T47D (cell line): Measurements from ENCODE around the gene SRP14.

Source experiments
- DNase-seq, 2 experiments: peaks; one replicate each; pipeline versions ENCODE4 v3.0.0 to v3.0.0-alpha.2; 2011 to 2012; ENCODE audit warnings: low read depth in 1 of 2, low spot score in 1 of 2
- JUND ChIP-seq: IDR thresholded peaks from 2 replicates; pipeline ENCODE4 v1.6.1; 2012; ENCODE audit warnings: low read depth
- in situ Hi-C: cut with HindIII; loops from 2 replicates; pipeline ENCODE4 v1.10.0; 2016; ENCODE audit warnings: low sequenced_read_pairs, low pct_unique_long_range_greater_than_20kb

The SRP14 gene

DNA sequence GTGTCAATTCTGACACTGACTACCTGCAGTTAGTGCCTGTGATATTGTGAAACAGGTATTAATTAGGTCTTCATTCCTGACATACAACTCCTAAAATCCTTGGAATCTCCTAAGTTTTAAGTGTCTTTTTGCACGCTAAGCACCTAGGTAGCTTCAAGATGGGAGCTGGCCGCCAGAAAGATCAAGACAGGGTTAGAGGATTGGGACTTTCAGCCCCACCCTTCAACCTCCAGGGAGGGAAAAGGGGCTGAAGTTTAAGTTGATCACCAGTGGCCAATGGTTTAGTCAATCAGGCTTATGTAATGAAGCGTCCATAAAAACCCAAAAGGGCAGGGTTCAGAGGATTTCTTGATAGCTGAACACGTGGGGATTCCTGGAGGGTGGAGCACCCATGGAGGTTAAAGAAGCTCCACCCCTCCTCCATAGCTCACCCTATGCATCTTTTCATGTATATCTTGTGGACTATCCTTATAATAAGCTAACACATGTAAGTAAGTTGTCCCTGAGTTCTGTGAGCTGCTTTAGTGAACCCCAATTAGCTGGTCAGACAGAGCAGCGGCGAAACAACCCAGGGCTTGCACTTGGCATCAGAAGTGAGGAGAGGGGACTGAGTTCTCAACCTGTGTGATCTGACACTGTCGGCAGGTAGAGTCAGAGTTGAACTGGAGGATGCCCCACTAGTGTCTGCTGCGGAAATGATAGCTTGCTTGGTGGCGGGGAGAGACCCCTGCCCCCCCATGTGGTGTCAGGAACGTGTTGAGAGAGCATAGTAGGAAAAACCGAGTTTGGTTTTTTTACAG lies 12.8 kb upstream of the SRP14 start:
- in situ Hi-C loops: no loop called here
- DNase-seq: no peak
- TF ChIP-seq JUND: no peak

DNA sequence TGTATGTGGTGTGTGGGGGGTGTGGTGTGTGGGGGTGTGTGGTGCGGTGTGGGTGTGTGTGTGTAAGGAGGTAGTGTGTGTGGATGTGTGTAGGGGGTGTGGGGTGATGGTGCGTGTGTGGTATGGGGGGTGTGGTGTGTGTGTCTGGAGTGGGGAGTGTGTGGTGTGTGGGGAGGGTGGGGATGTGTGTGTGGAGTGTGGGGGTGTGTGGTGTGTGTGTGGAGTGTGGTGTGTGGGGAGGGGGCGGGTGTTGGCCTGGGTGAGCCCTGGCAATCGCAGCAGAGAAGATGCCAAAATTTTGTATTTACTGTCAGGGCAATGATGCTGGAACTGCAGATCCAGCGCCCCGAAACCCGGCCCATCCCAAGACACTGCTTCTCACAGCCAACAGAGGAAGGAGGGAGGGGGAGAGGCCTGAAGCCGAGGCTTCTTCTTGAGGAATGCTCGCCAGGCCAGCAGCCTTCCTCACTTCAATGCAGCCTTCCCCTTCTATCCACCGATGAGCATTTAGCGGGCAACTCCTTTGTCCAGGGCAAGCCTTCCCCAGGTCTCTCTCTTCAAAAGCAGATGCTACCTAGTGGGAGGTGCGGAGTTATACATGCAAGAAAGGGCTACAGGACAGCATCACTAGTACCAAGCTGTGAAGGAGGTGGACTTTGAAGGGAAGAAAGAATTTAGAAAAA lies 11.9 kb upstream of the SRP14 start:
- in situ Hi-C loops: no loop called here
- DNase-seq: peak in 1 of 2 experiments; percentile 36
- TF ChIP-seq JUND: no peak

DNA sequence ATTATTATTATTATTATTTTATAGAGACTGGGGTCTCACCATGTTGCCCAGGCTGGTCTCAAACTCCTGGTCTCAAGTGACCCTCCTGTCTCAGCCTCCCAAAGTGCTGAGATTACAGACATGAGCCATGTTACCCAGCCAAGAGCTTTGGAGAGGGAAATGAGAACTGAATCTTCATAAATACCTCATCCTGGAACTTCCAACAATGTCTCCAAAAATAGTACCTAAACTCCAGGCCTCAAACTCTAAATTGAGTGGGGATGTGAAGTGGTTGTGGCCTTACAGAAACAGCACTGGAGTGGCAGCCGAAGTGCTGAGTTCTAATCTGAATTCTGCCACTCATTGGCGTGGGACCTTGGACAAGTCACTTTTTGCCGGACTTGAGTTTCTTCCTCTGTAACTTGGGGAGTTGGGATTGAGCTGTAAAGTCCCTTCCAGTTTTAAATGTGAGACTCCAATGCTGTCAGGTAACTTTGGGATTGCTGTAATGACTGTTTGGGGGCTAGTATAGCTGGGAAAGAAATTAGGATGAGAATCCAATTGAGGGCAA lies 10.0 kb upstream of the SRP14 start:
- in situ Hi-C loops: no loop called here
- DNase-seq: no peak

DNA sequence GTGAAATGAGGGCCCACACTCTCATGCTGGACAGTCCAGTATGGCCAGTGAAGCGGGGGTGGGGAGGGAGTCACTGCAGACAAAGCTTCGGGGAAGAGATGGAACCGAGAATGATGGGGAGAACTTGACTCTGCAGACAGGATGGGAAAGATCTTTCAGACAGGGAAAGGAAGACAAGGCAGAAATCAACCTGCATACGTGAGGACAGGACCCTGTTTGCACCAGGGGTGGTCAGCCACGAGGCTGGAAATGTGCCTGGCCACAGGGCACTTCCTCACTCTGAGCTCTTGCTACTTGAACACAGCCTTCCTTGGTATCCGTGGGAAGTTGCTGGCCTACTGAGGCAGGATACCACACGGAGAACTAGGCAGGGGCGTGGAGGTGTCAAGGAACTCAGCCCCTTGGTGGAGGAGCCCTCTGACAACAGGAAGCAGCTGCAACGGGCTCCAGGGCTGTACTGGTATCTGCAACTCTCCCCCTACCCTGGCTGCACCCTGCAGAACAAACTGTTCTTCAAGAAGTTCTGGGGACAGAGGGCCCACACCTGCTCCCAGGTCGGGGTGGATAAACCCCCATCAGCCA lies 9.3 kb upstream of the SRP14 start:
- no peak for TF ChIP-seq JUND
- in situ Hi-C loops: no loop called here
- DNase-seq: no peak

More for the DNA sequence above, 10.0 kb upstream of the SRP14 start:
- no peak for TF ChIP-seq JUND

DNA sequence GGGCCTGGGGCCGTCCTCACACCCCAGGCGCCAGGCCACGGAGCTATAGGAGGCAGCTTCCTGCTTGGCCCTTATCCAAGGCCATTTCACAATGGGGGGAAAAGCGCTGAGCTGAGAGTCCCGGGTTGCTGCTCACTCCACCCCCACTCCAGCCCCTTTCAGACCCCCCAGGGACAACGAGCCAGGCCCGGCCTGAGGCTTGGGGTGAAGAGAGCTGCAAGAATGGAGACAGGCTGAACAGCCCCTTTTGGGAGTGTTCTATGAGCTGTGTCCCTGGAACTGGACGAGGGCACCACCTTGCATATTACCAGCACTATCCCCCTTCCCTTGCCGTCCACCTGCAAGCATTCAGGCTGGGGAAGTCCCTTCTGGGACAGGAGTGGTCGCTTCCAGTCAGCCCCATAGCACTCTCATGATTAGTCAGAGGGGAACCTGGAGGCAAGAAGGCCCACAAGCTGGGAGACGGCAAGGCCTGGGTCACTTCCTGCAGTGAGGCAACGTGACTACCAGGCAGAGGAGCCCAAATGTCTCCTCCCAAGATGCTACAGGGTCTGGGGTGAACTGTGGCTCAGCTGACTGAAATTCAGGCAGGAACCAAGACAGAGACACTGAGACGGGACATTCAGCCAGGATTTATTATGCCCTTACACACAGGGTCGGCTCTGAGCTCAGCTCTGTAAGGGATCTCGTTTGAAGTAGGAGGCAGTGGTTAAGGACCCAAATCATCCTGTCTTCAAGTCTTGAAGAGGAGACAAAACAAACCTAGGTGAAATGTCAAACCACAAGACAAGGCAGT lies 8.6 kb upstream of the SRP14 start:
- no peak for DNase-seq
- in situ Hi-C loops: no loop called here
- TF ChIP-seq JUND: no peak

DNA sequence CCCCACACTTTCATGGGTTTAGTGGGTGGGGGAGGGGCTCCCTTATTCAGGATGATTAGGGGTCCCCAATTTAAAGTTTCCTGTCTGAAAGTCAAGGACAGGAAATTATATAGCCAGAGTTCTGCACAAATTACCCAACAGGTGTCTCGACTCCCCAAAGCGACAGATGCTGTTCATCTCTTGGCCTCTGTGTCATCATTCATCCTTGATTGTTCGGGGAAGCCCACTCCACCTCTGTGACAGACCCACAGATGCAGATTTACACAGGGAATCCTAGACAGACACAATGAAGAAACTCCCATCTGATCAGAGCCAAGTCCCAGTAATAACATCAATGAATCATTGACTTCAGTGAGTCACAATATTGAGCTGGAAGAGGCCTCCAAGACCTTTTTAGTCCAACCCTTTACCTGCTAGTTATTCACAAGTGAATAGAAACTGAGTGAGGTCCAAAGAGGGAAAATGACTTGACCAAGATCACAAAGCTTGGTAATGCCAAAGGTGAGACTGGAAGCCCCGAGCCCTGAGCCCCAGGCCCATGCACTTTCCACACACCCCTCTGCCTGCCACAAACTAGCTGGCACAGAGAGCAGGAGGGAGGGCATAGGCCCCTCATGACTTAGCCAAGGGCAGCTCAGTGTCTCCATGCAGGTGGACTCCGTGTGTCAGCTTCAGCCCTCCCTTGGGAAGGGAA lies 7.9 kb upstream of the SRP14 start:
- no peak for TF ChIP-seq JUND
- in situ Hi-C loops: no loop called here
- no peak for DNase-seq

DNA sequence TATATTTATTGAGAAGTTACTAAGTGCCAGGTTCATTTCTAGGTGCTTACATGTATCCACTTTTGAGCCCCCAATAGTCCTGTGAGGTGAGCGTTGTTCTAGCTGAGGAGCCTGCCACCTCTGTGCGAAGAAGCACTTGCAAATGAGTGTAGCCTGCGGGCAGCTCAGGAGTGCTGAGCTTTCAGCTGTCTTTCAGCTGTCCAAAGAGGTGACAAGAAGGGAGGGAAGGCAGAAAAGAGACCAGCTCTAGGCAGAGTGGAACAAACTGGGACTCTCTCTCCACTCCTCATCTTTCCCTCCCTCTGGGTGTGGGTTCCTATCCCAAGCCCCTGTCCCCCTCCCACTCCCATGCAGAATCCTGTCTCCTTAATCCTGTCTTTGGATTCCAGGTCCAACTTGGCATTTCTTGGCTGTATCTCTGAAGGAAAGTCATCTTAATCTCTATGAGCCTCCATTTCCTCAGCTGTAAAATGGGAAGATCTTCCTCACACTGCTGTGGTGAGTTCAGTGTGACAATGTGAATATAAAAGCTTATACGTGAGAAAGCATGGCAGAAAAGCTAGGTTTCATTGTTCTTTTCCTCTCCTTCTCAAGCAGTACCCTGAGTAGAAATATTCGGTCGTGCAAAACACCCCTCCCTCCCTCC lies 6.7 kb upstream of the SRP14 start:
- no peak for DNase-seq
- TF ChIP-seq JUND: no peak
- in situ Hi-C loops: no loop called here

DNA sequence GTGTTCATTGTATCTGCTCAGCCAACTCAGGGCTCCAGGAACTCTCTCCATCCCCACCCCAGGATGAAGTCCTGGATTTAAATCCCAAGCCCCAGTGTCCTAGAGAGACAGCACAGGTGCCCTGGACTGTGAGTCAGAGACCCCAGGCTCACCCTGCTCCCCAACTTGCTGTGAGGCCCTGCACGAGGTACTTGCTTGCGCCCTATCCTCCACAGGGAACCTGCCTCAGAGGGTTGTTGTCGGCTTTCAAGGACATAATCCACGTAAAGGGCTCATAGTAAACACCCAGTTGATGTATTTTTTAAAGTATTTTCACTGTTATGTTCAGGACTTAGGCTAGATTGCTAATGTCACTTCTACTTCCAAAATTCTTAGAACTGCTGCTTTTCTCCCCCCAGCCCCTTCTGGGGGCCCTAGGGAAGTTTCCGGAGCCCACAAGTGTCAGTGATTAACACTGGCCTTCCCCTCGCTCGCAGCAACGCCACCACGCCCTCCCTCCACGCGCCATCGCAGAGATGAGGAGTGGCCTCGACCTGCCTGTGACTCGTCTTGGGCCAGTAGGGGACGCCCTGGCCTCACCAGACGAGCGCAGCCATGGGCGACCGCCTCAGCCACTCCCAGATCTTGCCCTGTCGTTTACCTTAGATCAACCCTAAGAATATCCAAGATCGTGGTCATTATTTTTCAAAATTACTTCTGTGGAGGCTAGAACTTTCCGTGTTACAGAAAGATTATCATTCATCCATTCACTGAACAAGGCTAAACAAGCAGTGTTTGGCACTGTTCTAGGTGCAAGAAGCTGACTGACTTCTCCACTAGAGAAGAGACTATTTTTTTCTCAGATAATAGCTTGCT lies 6.0 kb upstream of the SRP14 start:
- no peak for TF ChIP-seq JUND
- DNase-seq: peak; percentile 82 to 83
- in situ Hi-C loops: no loop called here

DNA sequence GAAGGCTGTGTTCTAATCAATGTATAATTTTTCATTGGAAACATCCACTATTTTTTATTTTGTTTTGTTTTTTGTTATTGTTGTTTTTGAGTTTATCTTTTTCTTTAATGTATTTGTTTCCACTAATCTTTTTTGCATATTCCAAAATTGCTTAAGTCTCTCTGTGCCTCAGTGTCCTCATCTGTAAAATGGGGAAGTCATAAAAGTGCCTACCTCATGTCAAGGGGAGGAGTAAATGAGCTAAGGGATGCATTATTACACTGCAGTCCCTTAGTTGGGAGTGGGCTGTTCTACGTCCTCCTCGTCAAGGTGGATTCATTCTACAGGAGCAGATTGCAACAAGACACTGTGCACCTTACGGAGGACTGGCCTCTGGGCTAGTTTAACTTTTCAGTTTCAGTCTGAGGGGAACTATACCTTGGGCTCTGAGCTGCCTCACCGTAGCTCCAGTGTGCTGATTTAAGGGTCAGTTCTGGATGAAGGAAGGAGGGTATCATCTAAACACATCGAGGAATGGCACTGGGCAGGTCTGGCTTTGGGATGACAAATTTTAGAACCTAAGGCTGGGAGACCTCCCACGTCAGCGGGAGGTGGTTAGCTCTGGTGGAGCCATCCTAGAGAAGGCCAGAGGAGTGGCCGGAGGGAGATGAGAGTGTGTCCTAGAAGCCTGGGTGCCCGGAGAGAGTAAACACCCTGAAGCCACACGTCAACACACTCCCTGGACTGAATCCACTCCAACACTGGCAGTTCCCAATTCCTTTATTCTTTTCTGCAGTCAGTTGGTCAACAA lies 5.1 kb upstream of the SRP14 start:
- DNase-seq: no peak
- in situ Hi-C loops: no loop called here
- no peak for TF ChIP-seq JUND

DNA sequence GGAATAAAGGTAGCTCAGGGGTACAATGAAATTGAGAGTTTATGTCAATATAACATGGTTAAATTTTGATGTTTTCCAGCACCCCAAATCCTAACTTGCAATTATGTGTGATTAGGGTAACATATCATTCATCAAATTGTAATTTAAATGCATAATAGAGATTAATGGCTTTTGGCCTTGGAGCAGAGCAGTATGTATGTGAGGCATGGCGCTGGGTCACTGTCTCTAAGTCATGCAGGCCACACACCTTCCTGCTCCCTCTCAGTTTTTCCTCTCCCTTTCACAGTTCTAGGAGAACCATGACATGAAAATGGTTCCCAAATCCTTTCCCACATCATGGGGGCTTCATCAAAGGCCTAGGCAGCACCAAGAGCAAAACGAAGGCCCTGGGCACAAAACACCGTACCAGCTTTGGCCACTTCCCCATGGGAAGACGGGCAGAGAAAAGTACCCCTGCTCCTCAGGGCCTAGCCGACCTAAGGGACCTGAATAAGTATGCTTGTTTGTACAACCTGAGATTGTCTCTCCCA lies 3.9 kb upstream of the SRP14 start:
- no peak for TF ChIP-seq JUND
- DNase-seq: no peak
- in situ Hi-C loops: no loop called here
